K562 (cell line): Measurements from ENCODE around the gene ADRM1. TPM values are rescaled to one million over a fixed set of nuclear protein-coding genes. Genes with fewer than 3 reads are reported as not detected.

ENCODE experiments used
- ATAC-seq: fragments of 200-7000 bp; cut with Tn5 transposase; 3 replicates; pipeline ENCODE4 v1.9.1; 2020; ENCODE audit warnings: moderate library complexity
- BruUV-seq: library from RNA; stranded (reverse); fragments of 400-500 nt; replicated peaks from 2 replicates; lab custom pipeline; 2021; lab: Mats Ljungman, UMichigan
- CTCF ChIA-PET: fragments of 300-600 bp; formaldehyde crosslinking; extraction: SDS; loops from one replicate; lab custom pipeline; 2021; ENCODE audit warnings: low intra/inter-chr PET ratio; lab: Yijun Ruan, JAX
- POLR2A ChIA-PET: fragments of 300-600, 350-650 bp; sonication (Branson Sonifier 250); formaldehyde crosslinking; extraction: SDS; loops from one replicate; lab custom pipeline; 2021; ENCODE audit warnings: antibody characterized with exemption, inconsistent platforms; lab: Yijun Ruan, JAX
- DNase-seq, 4 experiments: peaks; one replicate each; pipeline versions ENCODE4 v3.0.0 to v3.0.0-alpha.2; 2011 to 2018; ENCODE audit warnings: low spot score in 3 of 4, mixed read lengths in 3 of 4; ENCODE audit errors: extremely low read depth in 1 of 4
- FAIRE-seq: peaks from 2 replicates; lab custom pipeline; 2011; peaks lifted over from hg19 to GRCh38; lab: Jason Lieb, UNC
- H2AFZ ChIP-seq: 2 replicates; pipeline ENCODE4 v1.6.0; 2011; ENCODE audit warnings: low read depth, low read length, control low read depth, inconsistent platforms
- H3K27ac ChIP-seq: fragments of 200-600 bp; 3 replicates; pipeline ENCODE4 v1.8.0; 2011; ENCODE audit warnings: low read depth, mild to moderate bottlenecking, control low read depth, inconsistent platforms, low read length, moderate library complexity, mixed read lengths; ENCODE audit errors: extremely low read depth
- H3K27me3 ChIP-seq, 2 experiments: fragments of 300-600 bp in 1 of 2; 2 replicates in 1 of 2; 3 replicates in 1 of 2; pipeline versions ENCODE4 v1.6.0 to v1.8.0; 2011; ENCODE audit warnings: inconsistent platforms in 2 of 2, low read length in 2 of 2, mild to moderate bottlenecking in 1 of 2, mixed read lengths in 1 of 2, moderate library complexity in 1 of 2; ENCODE audit not compliant: control insufficient read depth in 2 of 2, insufficient read depth in 2 of 2
- H3K36me3 ChIP-seq: fragments of 300-600 bp; 3 replicates; pipeline ENCODE4 v1.8.0; 2011; ENCODE audit warnings: mild to moderate bottlenecking, low read length, inconsistent platforms; ENCODE audit not compliant: control insufficient read depth, insufficient read depth
- H3K4me1 ChIP-seq, 2 experiments: fragments of 200-600 bp in 1 of 2; replicated peaks in 1 of 2; 2 replicates in 1 of 2; 3 replicates in 1 of 2; pipeline versions ENCODE4 v1.5.1 to v1.8.0; 2011; ENCODE audit warnings: inconsistent platforms in 2 of 2, low read length in 2 of 2, mild to moderate bottlenecking in 1 of 2, mixed read lengths in 1 of 2, moderate library complexity in 1 of 2; ENCODE audit not compliant: control insufficient read depth in 2 of 2, insufficient read depth in 2 of 2
- H3K4me2 ChIP-seq: 2 replicates; pipeline ENCODE4 v1.6.1; 2011; ENCODE audit warnings: low read length, control low read depth, inconsistent platforms, mixed read lengths; ENCODE audit not compliant: insufficient read depth
- H3K4me3 ChIP-seq: fragments of 200-600 bp; sonication (generic), shearing (Covaris generic); 2 replicates; pipeline ENCODE4 v1.5.1; 2016; ENCODE audit warnings: control low read depth, inconsistent platforms
- H3K79me2 ChIP-seq: fragments of 200-600 bp; 3 replicates; pipeline ENCODE4 v1.8.0; 2011; ENCODE audit warnings: low read length, inconsistent platforms; ENCODE audit not compliant: control insufficient read depth, insufficient read depth
- H3K9ac ChIP-seq, 2 experiments: 2 replicates each; pipeline versions ENCODE4 v1.6.0 to v1.6.1; 2011; ENCODE audit warnings: low read depth in 2 of 2, low read length in 2 of 2, control low read depth in 1 of 2, inconsistent platforms in 1 of 2, mild to moderate bottlenecking in 1 of 2, mixed read lengths in 1 of 2; ENCODE audit not compliant: insufficient read depth in 1 of 2
- H3K9me1 ChIP-seq: one replicate; pipeline ENCODE4 v1.6.0; 2011; ENCODE audit warnings: inconsistent platforms, mild to moderate bottlenecking, low read length, moderate library complexity; ENCODE audit not compliant: control insufficient read depth, insufficient read depth
- H3K9me3 ChIP-seq: replicated peaks from 2 replicates; pipeline ENCODE4 v1.5.1; 2011; ENCODE audit warnings: low read depth, low read length, inconsistent platforms; ENCODE audit not compliant: control insufficient read depth, insufficient read depth
- H4K20me1 ChIP-seq: replicated peaks from 2 replicates; pipeline ENCODE4 v1.6.1; 2011; ENCODE audit warnings: low read length, inconsistent platforms, mixed read lengths; ENCODE audit not compliant: control insufficient read depth, insufficient read depth
- CBX2 ChIP-seq: fragments of 200-600 bp; sonication (generic); IDR thresholded peaks from one replicate; pipeline ENCODE4 v1.6.1; 2012; ENCODE audit warnings: mild to moderate bottlenecking, low read length, inconsistent platforms; ENCODE audit not compliant: insufficient read depth, poor library complexity, severe bottlenecking
- CXXC5 ChIP-seq: fragments of 250-450 bp; sonication (Bioruptor Pico); IDR thresholded peaks from 2 replicates; pipeline ENCODE4 v1.8.0; 2022; ENCODE audit warnings: inconsistent platforms, mild to moderate bottlenecking, moderate library complexity
- ETV6 ChIP-seq, 3 experiments: fragments of 150-350 bp in 1 of 3; sonication (generic) in 1 of 3; formaldehyde crosslinking in 1 of 3; IDR thresholded peaks; 2 replicates each; pipeline versions ENCODE4 v1.6.1 to v1.8.0; 2014 to 2022; ENCODE audit warnings: borderline replicate concordance in 2 of 3, low read depth in 2 of 3, antibody characterized with exemption in 1 of 3, low read length in 1 of 3, mild to moderate bottlenecking in 1 of 3, missing genetic modification reagents in 1 of 3
- JUN ChIP-seq, 2 experiments: sonication (generic) in 1 of 2; formaldehyde crosslinking in 1 of 2; IDR thresholded peaks; 2 replicates each; pipeline versions ENCODE4 v1.6.1 to v1.8.0; 2012 to 2022; ENCODE audit warnings: borderline replicate concordance in 2 of 2, mild to moderate bottlenecking in 2 of 2, improper control_type of control experiment in 1 of 2, low read depth in 1 of 2, low read length in 1 of 2, missing genetic modification reagents in 1 of 2
- SRSF3 ChIP-seq: fragments of 200-400 bp; formaldehyde crosslinking; IDR thresholded peaks from 2 replicates; pipeline ENCODE4 v1.6.1; 2016; ENCODE audit warnings: mild to moderate bottlenecking, low read length, moderate library complexity; ENCODE audit not compliant: insufficient read depth
- ZNF395 ChIP-seq: fragments of 200-800 bp; sonication (Bioruptor generic); IDR thresholded peaks from 2 replicates; pipeline ENCODE4 v1.6.1; 2017; ENCODE audit warnings: missing genetic modification characterization, missing compliant biosample characterization
- WGBS: fragments of 100-300 bp; shearing (Covaris generic); methylation state at CpG from one replicate; pipeline ENCODE4 v1.1.6; 2016; ENCODE audit warnings: low coverage, mixed read lengths; ENCODE audit not compliant: insufficient coverage; ENCODE audit errors: missing lambda C conversion rate; 5-methylcytosine and 5-hydroxymethylcytosine counted together
- in situ Hi-C: fragments of 300-500 bp; cut with MboI; formaldehyde crosslinking; loops from 4 replicates; pipeline ENCODE4 v1.15.0; 2018; ENCODE audit warnings: inconsistent platforms, mixed read lengths
- intact Hi-C: fragments of 100-400 bp; cut with micrococcal nuclease; formaldehyde crosslinking; loops from 2 replicates; pipeline ENCODE4 v1.14.2; 2022
- polyA plus RNA-seq, 8 experiments: library from polyadenylated mRNA; depleted of rRNA in 4 of 8; stranded (reverse) in 5 of 8; unstranded in 3 of 8; fragments of >200 nt; fragmentation: Nextera tagmentation in 2 of 8; fragmentation: Illumina TruSeq in 1 of 8; extraction: Ambion mirVana in 2 of 8; extraction: Trizol in 1 of 8; gene quantifications; 2 replicates each; pipeline versions ENCODE4 v1.2.1 to v1.2.3, GENCODE V29; 2011 to 2014; ENCODE audit warnings: inconsistent platforms in 1 of 8, missing spikeins in 1 of 8
- total RNA-seq, 7 experiments: library from RNA; depleted of rRNA in 6 of 7; stranded (reverse); fragments of >200 nt in 6 of 7; fragmentation: Illumina TruSeq in 2 of 7; extraction: Trizol in 2 of 7; gene quantifications; 2 replicates each; pipeline versions ENCODE4 v1.2.1 to v1.2.3, GENCODE V29; 2011 to 2021; ENCODE audit warnings: low replicate concordance in 1 of 7
- TF ChIP-seq, protein P1 (sequence below), 3 experiments: fragments of 200-800 bp in 1 of 3; sonication (Bioruptor generic) in 1 of 3; sonication (generic) in 1 of 3; formaldehyde crosslinking in 1 of 3; IDR thresholded peaks; 2 replicates each; pipeline versions ENCODE4 v1.6.1 to v1.8.0; 2016 to 2022; ENCODE audit warnings: mild to moderate bottlenecking in 2 of 3, missing compliant biosample characterization in 2 of 3, missing genetic modification characterization in 2 of 3, missing genetic modification reagents in 1 of 3
- TF ChIP-seq, protein P2 (sequence below): sonication (generic); formaldehyde crosslinking; IDR thresholded peaks from 2 replicates; pipeline ENCODE4 v1.8.0; 2023; ENCODE audit warnings: mild to moderate bottlenecking, missing genetic modification reagents

Gene ADRM1
- total and polyA plus RNA-seq, 9 of the 15 experiments (the other 6 are each of a cell fraction or from before 2014, with no cell fraction given), result 5.0 to 223 (median 67.4) TPM

- no peak for TF ChIP-seq ZNF395 (CRISPR knock-in tag)
Measured at GRCh38 chr20:62329389-62330377, 26.9 kb downstream of the ADRM1 start (continued).

DNA sequence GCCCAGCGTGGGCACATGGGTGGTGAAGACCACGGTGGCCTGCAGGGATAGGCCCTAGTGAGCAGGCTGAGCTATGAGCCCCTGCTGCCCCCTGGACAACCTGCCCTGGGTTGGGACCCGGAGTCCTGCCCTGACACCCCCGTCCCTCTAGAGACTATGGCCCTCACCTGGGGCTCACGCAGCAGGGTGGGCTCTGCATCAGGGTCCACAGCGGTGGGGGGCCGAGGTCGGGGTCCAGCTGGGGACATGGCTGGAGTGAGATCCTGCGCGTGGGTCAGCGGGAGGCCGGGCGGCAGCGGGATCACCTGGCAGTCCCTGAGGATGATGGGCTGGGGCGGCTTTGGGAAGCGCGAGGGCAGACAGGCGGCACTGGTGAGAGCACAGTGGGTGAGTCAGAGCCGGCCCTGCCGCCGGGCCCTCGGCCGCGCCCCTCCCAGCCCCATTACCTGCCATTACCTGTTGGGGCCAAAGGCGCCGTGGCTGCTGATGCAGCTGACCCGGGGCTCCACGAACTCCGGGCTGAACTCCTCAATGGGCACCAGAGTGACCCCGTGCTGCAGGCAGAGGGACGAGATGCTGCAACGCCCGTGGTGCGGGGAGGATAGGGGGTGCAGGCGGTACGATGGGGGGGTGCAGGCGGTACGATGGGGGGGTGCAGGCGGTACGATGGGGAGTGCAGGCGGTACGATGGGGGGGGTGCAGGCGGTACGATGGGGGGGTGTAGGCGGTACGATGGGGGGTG, 27.9 kb downstream of the ADRM1 start:
- Histone ChIP-seq H3K4me3 (no peak overlapping the region), H3K27me3 (no peaks in the 10 kb centered on the region), H4K20me1 (no peaks in the 10 kb centered on the region), H3K79me2 (no peaks in the 10 kb centered on the region), H3K9ac (no peak overlapping the region), H3K27ac (no peak overlapping the region), H3K9me3 (no peaks in the 10 kb centered on the region), H3K4me2 (no peak overlapping the region), H2AFZ (no peak overlapping the region), H3K36me3 (peaks cover 94% of the 10 kb centered on the region; the same call in 2 of the 3 replicates), H3K9me1 (no peaks in the 10 kb centered on the region), H3K4me1 (peaks cover 0 to 16% of the 10 kb centered on the region in 2 experiments; a peak in 1 of 5 replicates)
- FAIRE-seq (no peak), DNase-seq (no peak), ATAC-seq (no peak)
- CTCF ChIA-PET, result no interaction called here
- WGBS, result 85% methylated on average over 14 of the region's 46 CpGs
- POLR2A ChIA-PET, result no interaction called here
- in situ Hi-C loops, result no loop called here
- intact Hi-C loops, result no loop called here
- BruUV-seq, result no TSS peak
- TF ChIP-seq SRSF3, result no peak
- TF ChIP-seq CBX2, result no peak
- TF ChIP-seq JUN (IDR thresholded peaks at IDR 0.05; ENCODE audit: borderline replicate concordance, low read depth, low read length), result no peak
- no peak for TF ChIP-seq JUN (CRISPR knock-in tag; IDR thresholded peaks at IDR 0.05; ENCODE audit: borderline replicate concordance)
- TF ChIP-seq, protein P1, sequence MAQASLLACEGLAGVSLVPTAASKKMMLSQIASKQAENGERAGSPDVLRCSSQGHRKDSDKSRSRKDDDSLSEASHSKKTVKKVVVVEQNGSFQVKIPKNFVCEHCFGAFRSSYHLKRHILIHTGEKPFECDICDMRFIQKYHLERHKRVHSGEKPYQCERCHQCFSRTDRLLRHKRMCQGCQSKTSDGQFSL (CRISPR knock-in tag; IDR thresholded peaks at IDR 0.05), result peak; percentile 53; the same call in 1 of the 2 replicates
- TF ChIP-seq, protein P1 (tag; IDR thresholded peaks at IDR 0.05), result no peak
- TF ChIP-seq, protein P2, sequence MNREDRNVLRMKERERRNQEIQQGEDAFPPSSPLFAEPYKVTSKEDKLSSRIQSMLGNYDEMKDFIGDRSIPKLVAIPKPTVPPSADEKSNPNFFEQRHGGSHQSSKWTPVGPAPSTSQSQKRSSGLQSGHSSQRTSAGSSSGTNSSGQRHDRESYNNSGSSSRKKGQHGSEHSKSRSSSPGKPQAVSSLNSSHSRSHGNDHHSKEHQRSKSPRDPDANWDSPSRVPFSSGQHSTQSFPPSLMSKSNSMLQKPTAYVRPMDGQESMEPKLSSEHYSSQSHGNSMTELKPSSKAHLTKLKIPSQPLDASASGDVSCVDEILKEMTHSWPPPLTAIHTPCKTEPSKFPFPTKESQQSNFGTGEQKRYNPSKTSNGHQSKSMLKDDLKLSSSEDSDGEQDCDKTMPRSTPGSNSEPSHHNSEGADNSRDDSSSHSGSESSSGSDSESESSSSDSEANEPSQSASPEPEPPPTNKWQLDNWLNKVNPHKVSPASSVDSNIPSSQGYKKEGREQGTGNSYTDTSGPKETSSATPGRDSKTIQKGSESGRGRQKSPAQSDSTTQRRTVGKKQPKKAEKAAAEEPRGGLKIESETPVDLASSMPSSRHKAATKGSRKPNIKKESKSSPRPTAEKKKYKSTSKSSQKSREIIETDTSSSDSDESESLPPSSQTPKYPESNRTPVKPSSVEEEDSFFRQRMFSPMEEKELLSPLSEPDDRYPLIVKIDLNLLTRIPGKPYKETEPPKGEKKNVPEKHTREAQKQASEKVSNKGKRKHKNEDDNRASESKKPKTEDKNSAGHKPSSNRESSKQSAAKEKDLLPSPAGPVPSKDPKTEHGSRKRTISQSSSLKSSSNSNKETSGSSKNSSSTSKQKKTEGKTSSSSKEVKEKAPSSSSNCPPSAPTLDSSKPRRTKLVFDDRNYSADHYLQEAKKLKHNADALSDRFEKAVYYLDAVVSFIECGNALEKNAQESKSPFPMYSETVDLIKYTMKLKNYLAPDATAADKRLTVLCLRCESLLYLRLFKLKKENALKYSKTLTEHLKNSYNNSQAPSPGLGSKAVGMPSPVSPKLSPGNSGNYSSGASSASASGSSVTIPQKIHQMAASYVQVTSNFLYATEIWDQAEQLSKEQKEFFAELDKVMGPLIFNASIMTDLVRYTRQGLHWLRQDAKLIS, result no peak
- TF ChIP-seq ETV6 (IDR thresholded peaks at IDR 0.05; ENCODE audit: borderline replicate concordance in 1 of 2, low read depth in 2 of 2, low read length in 1 of 2), result no peak
- TF ChIP-seq ETV6 (CRISPR knock-in tag; IDR thresholded peaks at IDR 0.05; ENCODE audit: borderline replicate concordance), result no peak
- no peak for TF ChIP-seq CXXC5 (CRISPR knock-in tag)
